ENCODE measurements around the gene ZNF512.
"Not testable (repeated sequence)": the region's sequence is repeated elsewhere in the genome, so short reads cannot be mapped to it uniquely, and the experiment has no call there.

Gene ZNF512

DNA sequence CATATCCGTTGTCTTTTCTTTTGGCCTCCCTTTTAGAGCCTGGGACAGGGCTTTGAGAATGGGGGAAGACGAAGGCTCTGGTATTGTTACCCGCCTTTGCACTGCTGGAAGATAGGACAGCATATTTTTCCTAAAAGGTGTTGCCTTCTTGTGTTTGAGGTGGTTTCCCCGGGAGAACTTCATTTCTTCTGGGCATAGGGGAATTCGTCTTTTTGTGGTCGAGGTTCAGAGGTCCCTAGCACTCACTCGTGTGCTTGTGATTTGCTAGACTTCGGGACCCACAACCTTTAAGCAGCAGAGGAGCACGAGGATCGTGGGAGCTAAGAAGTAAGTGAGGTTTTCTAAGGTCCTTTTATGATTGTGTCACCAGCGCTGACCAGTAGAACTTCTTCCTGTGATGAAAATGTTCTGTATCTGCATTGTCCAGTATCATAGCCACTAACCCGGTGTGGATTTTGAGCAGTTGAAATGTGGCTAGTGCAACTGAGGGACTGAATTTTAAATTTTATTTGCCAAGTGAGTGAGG is 611 bp downstream of the ZNF512 start:
- no peak for DNase-seq

DNA sequence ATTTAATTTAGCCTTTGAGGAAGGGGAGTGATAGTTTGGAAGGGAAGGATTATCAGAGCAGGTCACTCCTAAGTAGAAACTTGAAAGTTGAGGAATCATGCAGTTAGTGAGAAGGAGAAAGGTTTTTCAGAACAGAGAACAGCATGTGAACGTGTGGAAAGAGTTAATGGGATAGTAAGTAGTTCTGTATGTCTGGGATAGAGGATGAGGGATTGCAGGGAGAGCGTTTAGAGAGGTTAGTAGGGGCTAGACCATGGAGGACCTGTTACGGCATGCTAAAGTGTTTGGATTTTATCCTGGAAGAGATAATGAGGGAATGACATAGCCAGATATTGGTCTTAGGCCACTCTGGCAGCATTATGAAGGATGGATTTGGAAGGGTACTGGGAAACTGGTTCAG is 1.8 kb downstream of the ZNF512 start:
- DNase-seq: no peak

DNA sequence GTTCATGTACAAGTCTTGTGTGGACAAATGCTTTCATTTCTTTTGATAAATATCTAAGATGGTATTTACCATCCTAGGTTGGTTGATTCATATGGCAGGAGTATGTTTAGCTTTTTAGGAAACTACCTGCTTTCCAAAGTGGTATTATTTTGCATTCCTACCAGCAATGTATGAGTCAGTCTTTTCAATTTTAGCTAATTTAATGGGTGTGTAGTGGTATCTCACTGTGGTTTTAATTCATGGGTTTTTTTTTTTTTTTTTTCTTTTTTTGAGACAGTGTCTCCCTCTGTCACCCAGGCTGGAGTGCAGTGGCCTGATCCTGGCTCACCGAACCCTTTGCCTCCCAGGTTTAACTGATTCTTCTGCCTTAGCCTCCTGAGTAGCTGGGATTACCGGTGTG is 4.2 kb downstream of the ZNF512 start:
- DNase-seq: no peak

DNA sequence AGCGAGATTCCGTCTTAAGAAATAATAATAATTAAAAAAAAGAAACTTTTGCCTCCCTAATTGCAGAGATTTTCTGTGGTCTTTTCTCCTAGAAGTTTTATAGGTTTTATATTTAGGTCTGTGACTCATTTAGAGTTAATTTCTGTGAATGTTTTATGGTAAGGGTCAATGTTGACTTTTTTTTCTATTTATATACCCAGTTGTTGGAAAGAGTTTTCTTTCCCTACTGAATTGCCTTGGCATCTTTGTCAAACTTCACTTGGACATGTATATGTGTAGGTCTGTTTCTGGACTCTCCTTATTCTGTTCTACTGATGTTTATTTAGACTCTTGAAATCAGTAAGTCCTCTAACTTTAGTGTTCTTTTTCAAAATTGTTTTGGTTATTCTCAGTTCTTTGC is 5.5 kb downstream of the ZNF512 start:
- no peak for DNase-seq

DNA sequence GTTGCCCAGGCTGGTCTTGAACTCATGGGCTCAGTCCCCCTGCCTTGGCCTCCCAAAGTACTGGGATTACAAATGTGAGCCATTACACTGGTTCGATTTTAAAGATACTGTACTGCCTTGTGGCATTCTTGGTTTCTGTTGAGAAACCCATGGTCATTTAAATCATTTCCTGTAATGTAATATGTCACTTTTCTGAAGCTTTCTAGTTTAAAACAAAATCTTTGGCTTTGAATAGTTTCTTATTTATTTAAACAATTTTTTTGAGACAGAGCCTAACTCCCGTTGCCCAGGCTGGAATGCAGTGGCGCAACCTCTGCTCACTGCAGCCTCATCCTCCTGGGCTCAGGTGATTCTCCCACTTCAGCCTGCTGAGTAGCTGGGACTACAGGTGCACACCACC is 8.9 kb downstream of the ZNF512 start:
- DNase-seq: no peak

DNA sequence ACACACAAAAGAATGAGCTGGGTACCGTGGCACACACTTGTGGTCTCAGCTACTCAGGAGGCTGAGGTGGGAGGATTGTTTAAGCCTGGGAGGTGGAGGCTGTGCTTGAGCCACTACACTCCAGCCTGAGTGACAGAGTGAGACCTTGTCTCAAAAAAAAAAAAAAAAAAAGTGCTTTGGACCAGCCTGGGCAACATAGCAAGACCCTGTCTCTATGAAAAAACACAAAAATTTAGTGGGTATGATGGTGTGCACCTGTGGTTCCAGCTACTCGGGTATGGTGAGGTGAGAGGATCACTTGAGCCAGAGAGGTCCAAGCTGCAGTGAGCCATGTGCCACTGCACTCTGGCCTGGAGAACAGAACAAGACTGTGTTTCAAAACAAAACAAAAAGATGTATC is 10.4 kb downstream of the ZNF512 start:
- no peak for DNase-seq

DNA sequence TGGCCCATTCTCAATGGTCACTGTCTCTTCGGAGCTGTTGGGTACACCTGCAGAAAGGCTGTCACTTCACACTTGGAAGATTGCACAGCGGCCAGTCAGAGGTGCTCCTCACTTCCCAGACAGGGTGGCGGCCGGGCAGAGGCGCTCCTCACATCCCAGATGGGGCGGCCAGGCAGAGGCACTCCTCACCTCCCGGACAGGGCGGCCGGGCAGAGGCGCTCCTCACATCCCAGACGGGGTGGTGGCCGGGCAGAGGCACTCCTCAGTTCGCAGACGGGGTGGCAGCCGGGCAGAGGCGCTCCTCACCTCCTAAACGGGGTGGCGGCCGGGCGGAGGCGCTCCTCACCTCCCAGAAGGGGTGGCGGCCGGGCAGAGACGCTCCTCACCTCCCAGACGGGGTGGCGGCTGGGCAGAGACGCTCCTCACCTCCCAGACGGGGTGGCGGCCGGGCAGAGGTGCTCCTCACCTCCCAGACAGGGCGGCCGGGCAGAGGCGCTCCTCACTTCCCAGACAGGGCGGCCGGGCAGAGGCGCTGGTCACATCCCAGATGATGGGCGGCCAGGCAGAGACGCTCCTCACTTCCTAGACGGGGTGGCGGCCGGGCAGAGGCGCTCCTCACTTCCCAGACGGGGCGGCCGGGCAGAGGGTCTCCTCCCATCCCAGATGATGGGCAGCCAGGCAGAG is 11.3 kb downstream of the ZNF512 start:
- not testable (repeated sequence) for DNase-seq

DNA sequence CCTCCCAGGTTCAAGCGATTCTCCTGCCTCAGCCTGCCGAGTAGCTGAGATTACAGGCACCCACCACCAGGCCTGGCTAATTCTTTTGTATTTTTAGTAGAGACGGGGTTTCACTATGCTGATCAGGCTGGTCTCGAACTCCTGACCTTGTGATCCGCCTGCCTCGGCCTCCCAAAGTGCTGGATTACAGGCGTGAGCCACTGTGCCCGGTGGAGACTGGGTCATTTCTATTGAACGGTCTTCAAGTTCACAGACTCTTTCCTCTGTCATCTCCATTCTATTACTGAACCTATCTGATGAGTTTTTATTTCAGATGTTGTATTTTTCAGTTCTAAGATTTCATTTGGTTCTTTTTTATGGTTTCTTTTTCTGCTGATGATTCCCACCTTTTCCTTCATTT is 12.6 kb downstream of the ZNF512 start:
- DNase-seq: not testable (repeated sequence)

DNA sequence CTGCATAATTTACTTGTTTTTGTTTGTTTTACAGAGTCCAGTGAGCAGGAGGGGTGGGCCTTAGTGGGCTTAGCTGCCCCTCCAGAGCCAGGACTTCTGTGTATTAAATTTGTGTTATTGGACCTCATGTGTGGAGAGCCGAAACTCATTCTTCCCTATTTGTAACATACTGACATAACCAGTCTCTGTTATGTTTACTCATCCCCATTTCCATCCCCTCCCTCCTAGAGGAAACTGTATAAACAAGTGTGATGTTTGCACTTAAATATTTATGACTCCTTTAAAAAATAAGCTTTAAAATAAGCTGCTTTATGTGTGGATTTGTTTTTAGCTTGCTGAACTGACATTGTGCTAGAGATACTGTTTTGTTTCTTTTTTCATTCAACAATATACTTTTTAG is 13.8 kb downstream of the ZNF512 start:
- no peak for DNase-seq

DNA sequence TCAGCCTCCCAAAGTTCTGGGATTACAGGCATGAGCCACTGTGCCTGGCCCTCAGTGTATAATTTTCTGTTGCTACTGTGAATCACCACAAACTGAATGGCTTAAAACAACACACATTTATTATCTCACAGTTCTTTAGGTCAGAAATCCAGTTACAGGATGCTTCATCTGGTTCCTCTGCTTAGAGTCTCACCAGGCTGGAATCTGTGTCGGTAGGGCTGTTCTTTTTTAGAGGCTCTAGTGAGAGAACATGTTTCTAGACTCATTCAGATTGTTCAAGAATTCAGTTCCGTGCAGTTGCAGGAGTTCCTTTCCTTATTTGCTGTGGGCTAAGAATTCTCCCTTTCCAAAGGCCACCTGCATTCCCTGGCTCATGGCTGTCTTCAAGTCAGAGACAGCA is 23.8 kb downstream of the ZNF512 start:
- no peak for DNase-seq

DNA sequence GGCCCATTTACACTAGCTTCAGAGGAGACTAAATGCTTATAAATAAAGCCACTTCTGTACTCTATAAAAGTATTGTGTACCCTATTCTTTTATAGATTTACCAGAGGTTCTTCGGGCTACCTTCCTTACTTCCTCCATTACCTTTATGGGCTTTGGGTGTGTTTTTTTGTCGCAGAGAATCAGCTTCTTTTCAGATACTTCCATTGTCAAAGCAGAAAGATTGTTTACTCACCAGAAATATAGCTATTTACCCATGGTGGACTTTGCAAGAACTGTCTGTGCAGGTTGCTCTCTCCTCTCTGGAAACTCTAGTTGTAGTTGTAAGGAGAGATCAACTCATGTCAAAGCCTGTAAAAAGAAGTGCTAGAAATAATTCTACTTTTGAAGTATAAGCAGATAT is 31.1 kb downstream of the ZNF512 start:
- no peak for DNase-seq

DNA sequence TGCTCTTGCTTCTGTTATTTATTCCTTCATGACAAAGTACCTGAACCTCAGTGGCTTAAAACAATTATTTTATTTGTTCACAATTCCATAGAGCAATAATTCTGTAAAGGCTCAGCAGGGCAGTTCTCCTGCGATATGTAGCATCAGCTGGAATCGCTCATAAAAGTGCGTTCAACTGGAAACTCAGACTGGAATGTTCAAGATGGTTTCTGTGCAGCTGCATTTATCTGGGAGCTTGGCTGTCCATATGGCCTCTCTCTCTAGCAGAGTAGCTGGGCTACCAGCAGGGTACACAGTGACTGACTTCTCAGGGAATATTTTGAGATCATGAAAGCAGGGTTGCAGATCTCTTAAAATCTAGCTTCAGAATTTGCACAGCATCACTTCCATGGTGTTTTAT is 32.5 kb downstream of the ZNF512 start:
- no peak for DNase-seq

DNA sequence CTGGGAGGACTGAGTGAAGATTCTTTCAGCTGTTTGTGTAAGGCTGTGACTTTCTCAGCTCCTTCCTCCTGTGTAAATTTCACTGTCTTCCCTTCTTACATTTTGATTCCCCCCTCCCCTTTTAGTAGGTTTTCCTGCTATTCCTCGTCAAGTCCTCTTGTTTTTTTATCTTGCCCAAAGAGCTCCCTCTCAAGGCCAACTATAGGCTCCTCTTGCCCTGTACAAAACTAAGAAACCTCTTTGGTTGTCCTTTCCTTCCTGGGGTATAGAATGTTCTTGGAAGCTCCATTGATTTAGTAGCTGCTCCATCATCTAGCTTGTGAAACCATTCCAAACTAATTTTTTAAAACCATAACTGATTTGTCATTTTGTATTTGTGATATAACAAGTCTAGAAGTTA is 38.7 kb downstream of the ZNF512 start:
- DNase-seq: no peak

DNA sequence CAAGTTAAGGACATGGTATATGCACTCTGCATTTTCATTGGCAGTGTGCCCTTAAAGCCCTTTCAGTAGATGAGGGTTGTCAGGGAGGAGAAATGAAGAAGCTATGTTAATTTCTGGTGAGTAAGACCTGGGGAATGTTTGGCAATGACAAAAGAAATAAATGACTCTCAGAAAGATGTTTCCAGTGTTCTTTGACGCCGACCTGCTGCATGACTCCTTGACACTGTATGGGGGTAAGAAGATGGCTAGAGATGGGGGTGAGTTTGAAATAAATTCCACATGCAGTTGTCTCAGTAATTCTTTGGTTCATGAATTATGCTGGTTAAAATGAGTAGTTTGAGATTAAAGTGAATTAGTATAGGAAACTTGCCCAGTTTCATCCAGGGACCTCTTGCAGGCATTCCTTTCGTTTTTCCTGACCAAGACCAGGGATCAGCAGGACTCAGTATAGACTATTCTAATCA is 40.1 kb downstream of the ZNF512 start:
- no peak for DNase-seq

DNA sequence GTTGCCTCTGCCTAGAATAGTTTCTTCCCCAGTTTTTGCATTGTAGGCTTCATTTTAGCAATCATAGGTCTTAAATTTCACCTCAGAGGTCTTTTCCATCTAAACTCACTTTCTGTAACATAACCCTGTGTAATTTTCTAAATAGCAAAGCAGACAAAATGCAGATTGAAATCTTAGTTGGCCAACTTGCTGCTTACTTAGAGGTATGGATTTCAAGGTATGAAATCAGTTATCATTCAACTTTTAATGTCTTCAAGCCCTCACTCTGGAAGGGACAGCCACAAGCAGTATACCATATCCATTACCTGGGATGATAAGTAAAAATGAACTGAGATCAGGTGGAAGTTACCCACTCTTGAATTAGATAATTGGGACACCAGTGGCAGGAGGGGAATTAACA is 42.1 kb downstream of the ZNF512 start:
- DNase-seq: no peak

DNA sequence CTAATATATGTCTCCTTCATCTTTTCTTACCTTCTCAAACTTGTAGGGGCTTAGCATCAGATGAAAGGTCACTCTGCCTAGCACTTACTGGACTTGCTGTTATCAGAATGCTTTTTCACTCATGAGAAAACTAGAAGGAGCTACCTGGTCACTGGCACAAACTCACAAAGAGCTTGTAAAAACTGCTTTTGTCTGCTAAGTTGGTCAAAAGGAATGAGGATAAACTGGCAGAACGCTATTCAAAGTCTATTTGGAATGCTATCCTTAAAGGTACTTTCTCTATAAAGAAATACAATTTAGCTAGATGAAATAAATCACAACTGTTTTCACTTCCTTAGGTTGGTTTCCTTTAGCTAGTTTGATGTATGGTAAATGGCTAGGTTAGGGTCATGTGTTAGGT is 43.5 kb downstream of the ZNF512 start:
- not testable (repeated sequence) for DNase-seq

DNA sequence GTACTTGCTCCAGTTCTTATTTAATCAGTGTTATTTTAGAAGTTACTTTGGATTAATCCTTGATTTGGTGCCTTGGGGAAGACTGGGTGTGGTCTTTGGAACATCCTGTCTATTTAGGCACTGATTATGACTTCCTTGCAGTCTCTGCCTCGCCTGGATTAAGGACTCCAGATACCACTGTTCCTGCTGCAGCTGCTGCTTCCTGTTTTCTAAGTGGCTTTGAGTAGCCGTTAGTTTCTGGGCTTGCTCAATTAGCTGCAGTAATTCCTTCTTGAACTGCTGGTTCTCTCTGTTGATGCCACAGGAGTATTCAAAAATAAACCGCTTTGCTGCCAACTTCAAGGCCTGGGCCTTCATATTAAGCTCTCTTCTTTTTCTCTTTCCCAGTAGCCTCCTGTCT is 44.1 kb downstream of the ZNF512 start:
- DNase-seq: not testable (repeated sequence)

DNA sequence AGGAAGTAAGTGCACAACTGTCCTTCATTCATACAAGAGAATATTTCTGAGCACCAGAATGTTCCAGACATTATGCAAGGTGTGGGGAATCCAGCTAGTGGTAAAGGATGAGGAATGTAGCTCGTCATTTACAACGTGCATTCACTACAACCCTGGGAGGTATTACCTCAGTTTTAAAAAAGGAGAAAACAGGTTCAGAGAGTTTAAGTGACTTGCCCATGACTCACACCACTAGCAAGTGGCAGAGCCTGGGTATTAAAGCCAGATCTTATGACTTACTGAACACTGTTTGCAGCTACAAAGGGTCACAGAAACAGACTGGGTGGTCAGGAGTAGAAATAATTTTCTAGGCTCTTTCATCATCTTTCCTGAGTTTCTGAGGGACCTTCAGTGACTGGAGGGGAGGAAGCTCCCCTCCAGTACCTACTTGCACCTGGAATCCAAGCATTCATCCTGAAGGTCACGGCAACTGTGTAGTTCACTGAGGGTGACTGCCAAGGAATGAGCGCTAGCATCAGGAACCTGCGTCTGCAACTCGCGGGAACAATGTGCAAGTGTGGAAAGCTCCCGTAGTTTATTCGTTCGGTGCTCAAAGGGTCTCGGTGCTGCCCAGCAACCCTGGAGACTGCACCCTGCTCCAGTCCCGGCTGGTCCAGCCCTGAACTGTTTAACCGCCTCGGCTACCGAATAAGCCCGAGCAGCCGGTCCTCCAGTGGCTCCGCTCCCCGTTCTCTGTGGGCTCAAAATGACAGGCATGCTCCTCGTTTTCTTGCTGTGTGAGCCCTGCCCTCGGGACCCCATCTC is 45.3 kb downstream of the ZNF512 start:
- DNase-seq: no peak

DNA sequence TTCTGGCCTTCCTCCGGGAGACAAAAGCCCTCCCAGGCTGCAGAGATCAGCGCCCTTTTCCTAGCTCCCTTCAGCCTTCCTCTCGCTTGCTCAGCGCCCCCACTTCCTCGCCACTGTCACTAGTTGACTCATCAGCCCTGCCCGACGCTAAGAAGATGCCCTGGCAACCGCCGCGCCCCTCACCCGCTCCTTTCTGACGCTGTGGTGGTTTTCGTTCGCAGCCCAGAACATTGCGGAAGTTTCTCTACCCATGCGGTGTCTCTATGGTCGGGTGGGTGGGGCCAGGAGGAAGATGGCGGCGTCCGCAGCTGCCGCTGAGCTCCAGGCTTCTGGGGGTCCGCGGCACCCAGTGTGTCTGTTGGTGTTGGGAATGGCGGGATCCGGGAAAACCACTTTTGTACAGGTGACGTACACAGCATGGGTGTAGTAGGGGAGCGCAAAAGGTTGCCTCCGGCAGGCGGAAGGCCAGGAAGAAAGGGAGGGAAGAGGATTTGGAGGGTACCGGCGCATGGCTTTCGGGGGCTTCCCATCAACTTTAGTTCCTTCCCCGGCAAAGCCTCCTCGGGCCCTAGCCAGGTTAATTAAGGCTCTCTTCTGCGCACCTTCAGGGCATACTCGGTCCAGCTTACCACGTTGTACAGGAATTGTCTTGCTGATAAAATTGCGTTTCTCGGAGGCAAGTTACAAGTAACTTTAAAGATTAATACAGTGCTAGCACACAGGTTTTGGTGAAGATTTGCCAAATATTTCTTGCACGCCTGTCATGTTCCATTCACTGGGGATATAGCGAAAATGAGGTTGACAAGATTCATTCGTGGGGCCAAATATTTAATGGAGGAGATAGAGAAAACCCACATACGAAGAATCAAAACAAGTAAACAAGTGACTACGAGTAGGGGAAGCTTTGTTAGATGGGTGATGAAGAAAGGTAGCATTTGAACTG is 46.2 kb downstream of the ZNF512 start, which contains the start of the genes CCDC121 and GPN1:
TSS of gene CCDC121 (minus strand) at position 246 of the 943 bp plus-strand sequence. CDS start 1,213 bp downstream, outside the sequence.
TSS of gene GPN1 (plus strand) at position 284 of the 943 bp plus-strand sequence. CDS start at position 293, 9 bp downstream.
- peak; percentile 92 for DNase-seq

DNA sequence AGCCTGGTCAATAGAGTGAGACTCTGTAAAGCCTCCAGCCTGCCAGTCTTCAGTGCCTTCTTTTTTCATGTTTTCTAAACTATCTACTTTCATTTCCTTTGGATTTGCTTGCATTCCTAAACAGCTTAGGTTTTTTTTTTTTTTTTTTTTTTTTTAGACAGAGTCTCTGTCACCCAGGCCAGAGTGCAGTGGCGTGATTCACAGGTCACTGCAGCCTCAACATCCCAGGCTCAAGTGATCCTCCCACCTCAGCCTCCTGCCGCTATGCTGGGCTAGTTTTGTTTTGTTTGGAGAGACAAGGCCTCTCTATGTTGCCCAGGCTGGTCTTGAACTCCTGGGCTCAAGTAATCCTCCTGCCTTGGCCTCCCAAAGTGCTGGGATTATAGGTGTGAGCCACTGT is 47.4 kb downstream of the ZNF512 start:
- DNase-seq: not testable (repeated sequence)

DNA sequence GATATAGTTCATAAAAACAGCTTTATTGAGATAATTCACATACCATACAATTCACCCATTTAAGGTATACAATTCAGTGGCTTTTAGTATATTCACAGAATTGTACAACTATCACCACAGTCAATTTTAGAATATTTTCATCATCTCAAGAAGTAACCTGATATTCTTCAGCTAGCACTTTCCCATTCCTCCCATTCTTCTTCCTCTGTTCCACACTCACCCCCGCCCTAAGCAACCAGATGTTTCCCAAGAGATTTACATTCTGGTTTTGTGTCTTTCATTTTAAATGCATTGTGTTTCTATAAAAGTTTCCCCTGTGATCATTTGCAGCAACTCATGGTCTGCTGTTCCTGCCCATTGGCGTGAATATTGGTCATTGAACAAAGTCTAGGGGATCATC is 51.4 kb downstream of the ZNF512 start:
- no peak for DNase-seq

DNA sequence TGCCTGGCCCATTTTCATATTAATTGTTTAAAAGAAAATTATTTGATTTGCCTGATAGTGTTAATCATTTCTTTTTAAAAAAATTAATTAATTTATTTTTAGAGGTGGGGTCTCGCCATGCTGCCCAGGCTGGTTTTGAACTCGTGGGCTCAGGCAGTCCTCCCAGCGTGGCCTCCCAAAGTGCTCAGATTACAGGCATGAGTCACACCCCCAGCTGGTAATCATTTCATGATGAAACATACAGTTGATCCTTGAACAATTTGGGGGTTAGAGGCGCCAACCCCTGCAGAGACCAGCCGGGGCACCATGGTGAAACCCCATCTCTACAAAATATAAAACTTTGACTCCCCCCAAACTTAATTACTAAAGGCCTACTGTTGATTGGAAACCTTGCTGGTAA is 53.9 kb downstream of the ZNF512 start:
- no peak for DNase-seq
